T follicular helper cell (primary cell): ENCODE data around the gene GPER1.
"Not testable (repeated sequence)": the region's sequence is repeated elsewhere in the genome, so short reads cannot be mapped to it uniquely, and the experiment has no call there.

Experiments used
- DNase-seq: peaks from one replicate; pipeline ENCODE4 v3.0.0-alpha.2; 2020; ENCODE audit warnings: low read depth

The GPER1 gene

DNA sequence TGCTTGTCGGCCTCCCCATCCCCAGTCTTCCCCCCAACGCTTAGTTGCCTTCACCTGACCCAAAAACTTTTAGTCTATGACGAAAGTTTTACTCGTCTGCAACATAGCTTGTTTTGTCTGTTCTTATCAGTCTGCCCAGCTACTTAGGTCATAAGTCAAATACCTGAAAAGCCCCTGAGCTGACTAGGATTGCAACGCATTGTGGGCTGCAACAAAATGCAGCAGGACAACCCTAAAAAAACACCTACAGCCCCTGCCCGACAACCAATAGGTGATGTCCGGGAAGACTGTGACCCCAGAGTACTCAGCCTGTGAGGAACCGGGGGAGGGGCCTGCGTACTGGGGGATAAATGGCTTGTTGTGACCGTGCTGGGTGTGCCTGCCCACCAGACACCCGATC lies 19.3 kb upstream of the GPER1 start:
- DNase-seq = no peak

DNA sequence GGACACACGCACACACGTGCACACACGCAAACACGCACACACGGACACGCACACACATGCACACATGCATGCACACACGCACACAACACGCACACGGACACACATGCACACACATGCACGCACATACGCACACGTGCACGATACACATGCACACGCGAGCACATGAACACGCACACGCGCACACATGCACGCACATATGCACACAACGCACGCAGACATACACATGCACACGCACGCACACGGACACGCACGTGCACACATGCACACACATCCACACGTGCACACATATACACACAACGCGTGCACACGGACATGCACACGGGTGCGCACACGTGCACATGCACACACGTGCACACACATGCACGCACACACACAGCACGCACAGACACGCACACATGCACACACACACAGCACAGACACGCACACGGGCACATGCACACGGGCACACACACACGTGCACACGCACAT lies 17.3 kb upstream of the GPER1 start:
- DNase-seq = no peak

GRCh38 chr7:1071731-1072254 lies 16.1 kb upstream of the GPER1 start:
- no peak for DNase-seq

DNA sequence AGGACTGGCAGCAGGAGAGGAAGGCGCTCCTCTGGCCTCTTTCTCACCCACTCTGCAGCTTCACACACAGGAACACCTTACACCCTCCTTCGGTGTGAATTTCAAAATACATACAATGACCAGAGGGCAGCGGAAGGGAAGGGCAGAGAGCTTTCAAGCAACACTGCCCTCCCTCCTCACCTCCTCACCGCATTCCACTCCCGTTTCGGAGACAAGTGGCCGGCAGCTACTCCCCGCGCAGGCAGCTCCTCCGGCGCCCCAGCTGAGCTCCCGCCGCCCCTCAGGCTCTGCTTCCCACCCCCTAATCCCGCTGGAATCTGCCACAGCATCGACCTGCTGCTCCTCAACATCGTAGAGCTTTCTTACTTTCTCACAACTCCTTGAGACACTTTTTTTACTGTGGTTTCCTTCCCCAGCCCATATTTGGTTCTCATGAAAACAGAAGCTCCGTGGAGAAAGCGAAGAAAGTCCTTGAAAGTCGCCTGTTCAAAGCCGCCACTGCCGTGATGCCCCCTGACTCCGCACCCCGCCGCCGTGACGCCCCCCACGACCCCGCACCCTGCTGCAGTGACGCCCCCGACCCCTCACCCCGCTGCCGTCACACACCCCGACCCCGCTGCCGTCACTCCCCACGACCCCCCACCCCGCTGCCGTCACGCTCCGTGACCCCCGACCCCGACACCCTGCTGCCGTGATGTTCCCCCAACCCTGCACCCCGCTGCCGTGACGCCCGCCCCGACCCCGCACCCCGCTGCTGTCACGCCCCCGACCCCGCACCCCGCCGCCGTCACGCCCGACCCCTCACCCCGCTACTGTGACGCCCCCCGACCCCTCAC lies 14.6 kb upstream of the GPER1 start:
- DNase-seq = no peak

- not testable (repeated sequence) for DNase-seq
Observed at GRCh38 chr7:1074018-1074417, 13.9 kb upstream of the GPER1 start.

DNA sequence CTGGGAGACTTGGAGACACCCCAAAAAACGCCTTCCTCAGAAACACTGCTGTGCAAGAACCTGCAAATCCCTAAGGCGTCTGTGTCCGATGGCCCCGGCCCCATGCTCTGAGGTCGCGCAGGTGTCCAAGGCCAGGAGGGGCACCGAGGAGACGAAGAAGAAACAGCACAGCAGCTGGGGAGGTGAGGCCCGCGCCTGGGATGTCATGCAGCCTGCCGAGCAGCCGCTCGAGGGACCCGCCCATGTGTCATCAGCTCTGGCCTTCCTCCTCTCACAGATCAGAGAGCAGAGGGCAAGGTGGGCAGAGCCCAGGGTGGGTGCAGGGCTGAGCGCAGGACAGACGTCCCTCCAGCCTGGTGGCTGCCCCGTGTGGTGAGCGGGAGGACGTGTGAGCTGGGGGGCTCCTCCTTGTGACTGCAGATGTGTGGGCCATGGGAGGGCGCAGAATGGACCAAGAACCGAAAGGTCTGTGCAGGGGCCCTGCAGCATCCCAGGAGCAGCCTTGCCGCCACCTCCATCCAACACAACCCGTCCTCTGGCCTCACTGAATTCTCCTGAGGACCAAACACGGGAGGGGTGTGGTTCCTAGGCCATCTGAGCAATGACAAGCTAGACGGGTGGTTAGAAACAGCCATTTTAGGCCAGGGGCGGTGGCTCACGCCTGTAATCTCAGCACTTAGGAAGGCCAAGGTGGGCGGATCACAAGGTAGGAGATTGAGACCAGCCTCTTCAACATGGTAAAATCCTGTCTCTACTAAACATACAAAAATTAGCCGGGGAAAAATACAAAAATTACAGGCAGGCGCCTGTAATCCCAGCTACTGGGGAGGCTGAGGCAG lies 13.1 kb upstream of the GPER1 start:
- DNase-seq = no peak

GRCh38 chr7:1076184-1077072 lies 11.5 kb upstream of the GPER1 start:
- DNase-seq = no peak

- DNase-seq = no peak
Observed at GRCh38 chr7:1078519-1078918, 9.4 kb upstream of the GPER1 start.

DNA sequence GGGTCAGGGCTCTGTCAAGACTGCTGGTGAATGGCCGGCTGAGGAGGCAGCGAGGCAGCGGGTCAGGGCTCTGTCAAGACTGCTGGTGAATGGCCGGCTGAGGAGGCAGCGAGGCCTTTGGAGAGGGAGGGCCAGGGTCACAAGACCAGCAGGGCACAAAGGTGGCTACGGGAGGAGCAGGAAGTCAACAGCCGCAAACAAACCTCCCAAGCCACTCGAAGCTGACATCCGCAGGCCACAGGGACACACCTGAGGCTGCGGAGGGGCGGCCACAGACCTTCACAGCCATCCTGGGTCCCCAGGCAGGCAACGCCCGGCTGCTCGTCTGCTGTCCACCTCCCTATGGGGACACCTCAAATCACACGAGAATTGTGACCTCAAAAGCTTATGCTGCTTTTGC lies 8.9 kb upstream of the GPER1 start:
- DNase-seq = no peak

DNA sequence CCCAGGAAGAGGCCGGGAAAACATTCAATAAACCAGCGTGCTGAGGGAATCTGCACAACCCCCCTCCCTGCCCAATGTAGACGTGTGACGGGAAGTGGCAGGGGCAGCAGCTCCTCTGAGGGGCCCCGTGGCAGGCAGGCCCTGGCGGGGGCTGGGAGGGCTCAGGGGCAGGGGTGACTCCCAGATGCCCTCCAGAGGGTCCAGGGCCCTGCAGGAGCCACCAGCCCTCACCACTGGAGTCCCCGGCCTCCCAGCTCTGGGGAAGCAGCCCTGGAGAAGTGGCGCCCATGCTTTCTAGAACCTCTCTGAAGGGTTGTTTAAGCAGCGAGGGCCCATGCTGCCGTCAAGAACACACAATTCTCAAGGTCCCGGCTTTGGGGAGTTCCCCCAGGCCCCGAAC lies 8.4 kb upstream of the GPER1 start:
- no peak for DNase-seq

DNA sequence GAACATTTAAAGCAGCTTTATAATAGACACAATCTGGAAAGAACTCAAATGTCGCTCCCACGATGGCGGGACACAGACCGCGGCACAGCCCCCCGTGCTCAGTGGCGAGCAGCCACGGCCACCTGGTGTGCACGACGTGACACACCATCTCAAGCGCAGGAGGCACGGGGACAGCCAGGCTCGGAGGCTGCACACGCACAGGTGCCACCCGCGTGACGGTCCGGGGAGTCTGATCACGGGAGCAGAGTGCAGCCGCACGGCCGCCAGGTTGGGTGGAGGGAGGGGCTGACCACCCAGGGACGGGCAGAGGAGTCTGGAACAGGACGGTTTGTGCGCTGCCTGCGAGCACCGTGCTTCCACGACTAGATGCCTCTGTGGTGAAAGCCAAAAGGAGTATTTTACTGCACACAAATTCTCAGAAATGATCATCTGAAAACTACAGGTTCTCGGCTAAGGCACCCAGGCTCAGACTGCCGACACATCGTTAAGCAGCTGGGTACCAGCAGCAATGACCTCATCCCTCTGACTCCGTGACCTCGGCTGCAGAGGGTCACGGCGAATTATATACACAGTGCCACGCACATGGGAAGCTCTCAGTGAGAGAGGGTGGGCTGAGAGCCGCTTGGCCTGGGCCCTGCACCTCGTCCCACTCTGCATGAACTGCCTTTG lies 7.5 kb upstream of the GPER1 start:
- DNase-seq = no peak

DNA sequence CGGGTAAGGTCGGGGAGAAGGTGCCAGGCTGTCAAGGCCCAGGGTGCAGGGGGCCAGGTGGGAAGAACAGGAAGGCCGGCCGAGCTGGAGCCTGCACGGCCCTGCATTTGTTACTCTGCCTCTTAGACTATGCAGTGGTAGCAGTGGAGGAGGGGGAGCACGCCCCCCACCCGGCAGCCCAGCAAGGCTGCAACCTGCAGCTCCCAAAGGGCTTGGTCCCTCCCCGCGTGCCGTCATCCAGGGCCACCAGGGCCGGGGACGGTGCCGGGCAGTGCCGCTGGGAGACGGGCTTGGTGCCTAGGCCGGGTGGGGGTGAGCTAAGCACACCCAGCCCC lies 7.0 kb upstream of the GPER1 start:
- DNase-seq = no peak

DNA sequence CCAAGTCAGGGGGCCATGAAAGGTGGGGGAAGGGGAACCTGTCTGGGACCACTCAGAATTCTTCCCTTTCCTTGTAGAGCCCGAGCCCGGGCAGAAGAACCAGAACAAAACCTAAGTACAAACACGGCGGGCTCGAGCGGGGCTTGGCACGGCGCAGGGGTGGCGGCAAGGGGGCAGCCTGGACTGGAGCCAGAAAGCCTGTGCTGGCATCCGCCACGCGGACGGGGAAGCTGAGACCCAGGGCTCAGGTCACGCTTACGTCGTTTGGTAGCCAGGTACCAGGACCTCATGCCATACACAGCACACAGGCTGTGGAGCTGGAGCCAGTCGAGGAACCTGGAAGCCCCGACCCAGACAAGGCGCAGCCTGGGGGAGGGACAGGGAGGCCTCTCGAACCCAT lies 6.6 kb upstream of the GPER1 start:
- no peak for DNase-seq

- no peak for DNase-seq
Observed at GRCh38 chr7:1081931-1082401, 5.9 kb upstream of the GPER1 start.

DNA sequence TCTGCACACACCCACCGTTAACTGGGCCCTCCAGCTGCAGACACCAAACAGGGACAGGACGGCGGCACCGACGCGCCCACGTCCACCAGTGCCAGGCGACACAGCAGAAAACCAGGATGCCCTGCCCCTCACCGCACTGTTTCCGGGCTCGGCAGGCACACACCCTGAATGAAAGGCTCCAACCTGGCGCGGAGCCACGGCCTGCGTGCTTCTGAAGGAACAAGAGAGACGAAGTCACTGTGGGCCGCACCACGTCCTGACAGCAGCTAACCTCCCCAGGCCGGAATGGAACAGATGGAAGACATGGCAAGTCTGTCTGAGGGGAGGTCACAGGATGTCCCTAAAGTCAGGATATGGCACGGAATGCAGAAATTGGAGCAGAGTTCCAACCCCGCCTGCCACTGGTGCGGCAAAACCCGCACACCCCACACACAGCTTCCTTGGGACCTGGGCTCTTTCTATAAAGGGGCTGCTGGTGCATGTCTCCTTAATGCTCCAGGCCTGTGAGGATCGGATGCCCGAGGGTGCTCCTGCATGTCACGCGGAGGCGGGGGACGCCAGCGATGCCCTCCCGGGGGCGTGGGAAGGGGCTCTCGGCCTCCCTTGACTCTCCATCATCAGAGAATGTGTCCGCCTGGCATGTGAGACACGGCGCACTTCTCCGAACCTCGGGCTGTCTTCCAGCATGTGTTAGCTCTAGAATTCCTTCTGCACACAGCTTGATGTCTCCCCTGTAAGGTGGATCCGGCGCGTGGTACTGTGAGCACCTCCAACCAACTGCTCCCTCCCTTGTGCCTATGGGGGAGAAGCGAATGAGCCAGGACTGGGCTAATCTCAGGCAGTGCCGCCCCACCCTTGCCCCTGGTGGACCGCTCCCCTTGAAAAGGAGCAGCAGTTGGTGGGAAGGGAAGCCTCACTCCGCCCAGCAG lies 3.9 kb upstream of the GPER1 start:
- no peak for DNase-seq

DNA sequence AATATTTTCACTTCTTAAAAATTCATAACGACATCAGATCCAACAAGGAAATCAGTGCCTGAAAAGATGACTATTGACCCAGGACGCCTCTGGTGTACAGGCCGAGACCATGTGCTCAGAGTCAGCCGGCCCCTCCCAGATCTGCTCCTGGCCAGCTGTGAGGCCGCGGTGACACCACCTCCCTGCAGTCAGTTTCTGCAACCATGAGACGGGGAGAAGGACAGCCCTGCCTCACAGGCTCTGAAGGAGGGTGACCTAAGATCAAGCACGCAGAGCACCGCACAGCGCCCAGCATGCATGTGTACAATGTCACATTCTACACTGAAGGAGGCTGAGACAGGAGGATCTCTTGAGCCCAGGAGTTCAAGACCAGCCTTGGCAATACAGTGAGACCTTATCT lies 2.6 kb upstream of the GPER1 start:
- DNase-seq = no peak

- no peak for DNase-seq
Observed at GRCh38 chr7:1085910-1086421, 1.9 kb upstream of the GPER1 start.

DNA sequence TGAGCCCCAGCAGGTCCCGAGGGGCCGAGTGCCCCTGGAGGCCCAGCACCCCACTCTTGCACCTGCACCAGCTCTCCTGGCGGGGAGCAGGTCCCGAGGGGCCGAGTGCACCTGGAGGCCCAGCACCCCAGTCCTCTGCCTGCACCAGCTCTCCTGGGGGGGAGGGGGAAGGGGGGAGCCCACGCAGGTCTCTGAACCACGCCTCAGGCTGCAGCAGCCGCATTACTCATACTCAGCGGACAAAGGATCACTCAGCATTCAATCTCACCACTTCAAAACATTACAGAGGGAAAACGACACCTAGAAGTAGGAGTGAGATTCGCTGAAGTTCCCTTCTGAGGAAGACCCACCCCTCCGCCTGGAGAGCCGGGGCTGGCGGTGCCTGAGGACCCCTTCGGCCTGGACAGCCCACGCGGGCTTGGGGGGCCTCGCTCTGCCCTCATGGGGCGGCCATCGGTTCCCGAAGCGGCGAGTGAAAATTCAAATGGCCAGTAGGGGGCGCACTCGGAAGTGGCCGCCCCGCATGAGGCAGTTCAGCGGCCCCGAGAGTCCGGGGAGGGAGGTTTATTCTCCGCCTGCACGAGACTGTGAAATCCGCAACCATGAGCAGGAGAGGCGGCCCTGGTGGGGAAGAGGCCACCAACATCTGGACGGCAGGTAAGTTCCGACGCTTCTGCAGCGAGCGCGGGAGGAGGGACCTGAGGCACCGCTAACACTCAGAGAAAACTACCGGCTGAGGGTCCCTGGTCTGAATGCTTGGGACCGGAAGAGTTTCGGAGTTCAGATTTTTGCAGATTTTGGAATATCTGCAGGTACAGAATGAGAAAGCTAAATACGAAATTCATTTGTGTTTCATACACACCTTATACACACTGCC lies 1.1 kb upstream of the GPER1 start:
- DNase-seq = peak; percentile 53

DNA sequence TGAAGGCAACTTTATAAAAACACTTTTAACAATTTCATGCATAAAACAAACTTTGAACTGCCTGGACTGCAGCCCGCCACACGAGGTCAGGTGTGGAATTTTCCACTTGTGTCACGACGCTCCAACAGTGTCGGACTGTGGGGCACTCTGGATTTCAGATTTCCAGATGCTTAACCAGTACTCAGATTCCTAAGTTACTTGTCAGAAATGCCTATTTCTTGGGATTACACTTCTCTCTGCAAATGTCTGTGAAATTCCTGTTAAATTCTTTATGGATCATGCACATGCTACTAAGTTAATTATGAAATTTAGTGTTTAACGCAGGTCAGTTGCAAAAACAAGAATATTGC lies 473 bp upstream of the GPER1 start:
- no peak for DNase-seq
